ENCODE results near the gene SYCP2. TPM values are rescaled to one million over a fixed set of nuclear protein-coding genes. Genes with fewer than 3 reads are reported as not detected.

Gene SYCP2
- total and polyA plus RNA-seq, 2 donors (not counting 1 experiment from before 2014, with no cell fraction given) = 0.77 to 1.2 TPM

DNA sequence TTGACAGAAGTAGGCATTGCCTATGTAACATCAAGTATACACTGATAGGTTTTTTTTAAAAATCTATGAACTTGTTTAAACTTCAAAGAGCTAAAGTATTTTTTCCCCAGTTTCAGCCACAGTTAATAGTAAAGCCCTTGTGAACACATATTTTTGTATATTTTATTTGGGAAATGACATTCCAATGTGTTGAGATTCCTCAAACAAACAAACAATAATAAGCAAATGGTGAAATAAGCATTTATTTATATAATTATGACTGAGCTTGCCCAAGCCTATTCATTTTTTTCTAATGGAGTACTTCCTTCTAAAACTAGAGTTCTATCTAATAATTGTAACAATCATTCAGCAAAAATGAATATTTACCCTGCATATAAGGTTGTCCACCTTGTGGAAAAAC lies 12.5 kb downstream of the SYCP2 start:
- DNase-seq (ENCODE audit: low read depth in 2 of 2) = no peak
- Histone ChIP-seq H3K4me3 (replicated peaks in 1 of 4; ENCODE audit: control extremely low read depth in 1 of 4, insufficient read depth in 1 of 4, low read depth in 3 of 4, low read length in 4 of 4) (no peak overlapping the region), H3K79me2 (ENCODE audit: control insufficient read depth, insufficient read depth, low read length) (no peaks in the 10 kb centered on the region), H4K20me1 (ENCODE audit: control insufficient read depth, extremely low read depth, insufficient read depth, low read length) (no peaks in the 10 kb centered on the region), H3K9ac (ENCODE audit: insufficient read depth, low read length) (no peak overlapping the region), H3K36me3 (ENCODE audit: control insufficient read depth, insufficient read depth, low read length) (no peaks in the 10 kb centered on the region), H3K4me2 (ENCODE audit: extremely low read depth, insufficient read depth, low read length) (no peak overlapping the region), H3K27ac (ENCODE audit: insufficient read depth, low read length) (no peak overlapping the region), H3K9me3 (ENCODE audit: control insufficient read depth, insufficient read depth, low read depth, low read length) (no peaks in the 10 kb centered on the region), H2AFZ (ENCODE audit: low read length) (no peak overlapping the region), H3K27me3 (ENCODE audit: control insufficient read depth, insufficient read depth, low read length) (no peaks in the 10 kb centered on the region), H3K4me1 (ENCODE audit: control insufficient read depth, extremely low read depth, insufficient read depth, low read length) (no peaks in the 10 kb centered on the region)
- TF ChIP-seq EZH2 (IDR thresholded peaks at IDR 0.05; ENCODE audit: low read length, missing control alignments) = no peak
- TF ChIP-seq, protein P1, sequence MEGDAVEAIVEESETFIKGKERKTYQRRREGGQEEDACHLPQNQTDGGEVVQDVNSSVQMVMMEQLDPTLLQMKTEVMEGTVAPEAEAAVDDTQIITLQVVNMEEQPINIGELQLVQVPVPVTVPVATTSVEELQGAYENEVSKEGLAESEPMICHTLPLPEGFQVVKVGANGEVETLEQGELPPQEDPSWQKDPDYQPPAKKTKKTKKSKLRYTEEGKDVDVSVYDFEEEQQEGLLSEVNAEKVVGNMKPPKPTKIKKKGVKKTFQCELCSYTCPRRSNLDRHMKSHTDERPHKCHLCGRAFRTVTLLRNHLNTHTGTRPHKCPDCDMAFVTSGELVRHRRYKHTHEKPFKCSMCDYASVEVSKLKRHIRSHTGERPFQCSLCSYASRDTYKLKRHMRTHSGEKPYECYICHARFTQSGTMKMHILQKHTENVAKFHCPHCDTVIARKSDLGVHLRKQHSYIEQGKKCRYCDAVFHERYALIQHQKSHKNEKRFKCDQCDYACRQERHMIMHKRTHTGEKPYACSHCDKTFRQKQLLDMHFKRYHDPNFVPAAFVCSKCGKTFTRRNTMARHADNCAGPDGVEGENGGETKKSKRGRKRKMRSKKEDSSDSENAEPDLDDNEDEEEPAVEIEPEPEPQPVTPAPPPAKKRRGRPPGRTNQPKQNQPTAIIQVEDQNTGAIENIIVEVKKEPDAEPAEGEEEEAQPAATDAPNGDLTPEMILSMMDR (conservative IDR thresholded peaks at IDR 0.05 in 1 of 2, IDR thresholded peaks at IDR 0.05 in 1 of 2; ENCODE audit: low read depth in 1 of 2, low read length in 2 of 2) = no peak

DNA sequence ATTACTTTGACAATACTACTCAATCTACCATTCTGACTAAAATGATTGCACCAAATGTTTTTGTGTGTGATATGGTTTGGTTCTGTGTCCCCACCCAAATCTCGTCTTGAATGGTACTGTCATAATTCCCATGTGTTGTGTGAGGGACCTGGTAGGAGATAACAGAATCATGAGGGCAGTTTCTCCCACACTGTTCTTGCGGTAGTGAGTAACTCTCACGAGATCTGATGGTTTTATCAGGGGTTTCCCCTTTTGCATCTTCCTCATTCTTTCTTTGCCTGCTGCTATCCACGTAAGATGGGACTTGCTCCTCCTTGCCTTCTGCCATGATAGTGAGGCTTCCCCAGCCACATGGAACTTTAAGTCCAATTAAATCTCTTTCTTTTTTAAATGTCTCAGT lies 20.8 kb downstream of the SYCP2 start:
- no peak overlapping the region for H3K27ac ChIP-seq (ENCODE audit: insufficient read depth, low read length)
- H3K36me3 ChIP-seq (ENCODE audit: control insufficient read depth, insufficient read depth, low read length) = no peaks in the 10 kb centered on the region
- no peaks in the 10 kb centered on the region for H4K20me1 ChIP-seq (ENCODE audit: control insufficient read depth, extremely low read depth, insufficient read depth, low read length)
- no peaks in the 10 kb centered on the region for H3K79me2 ChIP-seq (ENCODE audit: control insufficient read depth, insufficient read depth, low read length)
- no peak overlapping the region for H2AFZ ChIP-seq (ENCODE audit: low read length)
- H3K9ac ChIP-seq (ENCODE audit: insufficient read depth, low read length) = no peak overlapping the region
- H3K4me3 ChIP-seq (replicated peaks in 1 of 4; ENCODE audit: control extremely low read depth in 1 of 4, insufficient read depth in 1 of 4, low read depth in 3 of 4, low read length in 4 of 4) = no peak overlapping the region
- DNase-seq (ENCODE audit: low read depth in 2 of 2) = no peak
- H3K27me3 ChIP-seq (ENCODE audit: control insufficient read depth, insufficient read depth, low read length) = no peaks in the 10 kb centered on the region
- no peak for TF ChIP-seq EZH2 (IDR thresholded peaks at IDR 0.05; ENCODE audit: low read length, missing control alignments)
- TF ChIP-seq, protein P1 (conservative IDR thresholded peaks at IDR 0.05 in 1 of 2, IDR thresholded peaks at IDR 0.05 in 1 of 2; ENCODE audit: low read depth in 1 of 2, low read length in 2 of 2) = no peak
- no peaks in the 10 kb centered on the region for H3K9me3 ChIP-seq (ENCODE audit: control insufficient read depth, insufficient read depth, low read depth, low read length)
- H3K4me2 ChIP-seq (ENCODE audit: extremely low read depth, insufficient read depth, low read length) = no peak overlapping the region
- H3K4me1 ChIP-seq (ENCODE audit: control insufficient read depth, extremely low read depth, insufficient read depth, low read length) = no peaks in the 10 kb centered on the region

DNA sequence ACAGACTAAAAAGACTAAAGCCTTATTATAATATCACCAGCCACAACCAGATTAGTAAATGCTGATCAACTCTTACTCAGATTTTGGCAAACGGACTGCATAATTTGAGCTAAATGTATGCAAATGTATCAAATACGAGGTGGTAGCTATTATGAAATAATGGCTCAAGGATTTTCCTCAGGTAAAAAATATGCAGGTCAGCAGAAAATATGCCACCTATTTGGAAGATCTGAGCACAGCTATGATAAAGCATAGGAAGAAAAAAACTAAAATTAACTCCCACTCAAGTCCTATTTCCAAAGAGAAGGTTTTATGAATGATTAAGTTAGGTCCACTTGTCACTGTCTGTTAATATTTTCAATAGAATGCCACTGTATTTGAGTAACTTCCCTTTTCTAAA lies 22.4 kb downstream of the SYCP2 start:
- Histone ChIP-seq H3K27me3 (ENCODE audit: control insufficient read depth, insufficient read depth, low read length) (no peaks in the 10 kb centered on the region), H3K9me3 (ENCODE audit: control insufficient read depth, insufficient read depth, low read depth, low read length) (no peaks in the 10 kb centered on the region), H3K9ac (ENCODE audit: insufficient read depth, low read length) (no peak overlapping the region), H2AFZ (ENCODE audit: low read length) (no peak overlapping the region), H3K4me1 (ENCODE audit: control insufficient read depth, extremely low read depth, insufficient read depth, low read length) (no peaks in the 10 kb centered on the region), H3K4me3 (replicated peaks in 1 of 4; ENCODE audit: control extremely low read depth in 1 of 4, insufficient read depth in 1 of 4, low read depth in 3 of 4, low read length in 4 of 4) (no peak overlapping the region), H3K4me2 (ENCODE audit: extremely low read depth, insufficient read depth, low read length) (no peak overlapping the region), H4K20me1 (ENCODE audit: control insufficient read depth, extremely low read depth, insufficient read depth, low read length) (no peaks in the 10 kb centered on the region), H3K79me2 (ENCODE audit: control insufficient read depth, insufficient read depth, low read length) (no peaks in the 10 kb centered on the region), H3K36me3 (ENCODE audit: control insufficient read depth, insufficient read depth, low read length) (no peaks in the 10 kb centered on the region), H3K27ac (ENCODE audit: insufficient read depth, low read length) (no peak overlapping the region)
- DNase-seq (ENCODE audit: low read depth in 2 of 2) = no peak
- TF ChIP-seq EZH2 (IDR thresholded peaks at IDR 0.05; ENCODE audit: low read length, missing control alignments) = no peak
- TF ChIP-seq, protein P1 (conservative IDR thresholded peaks at IDR 0.05 in 1 of 2, IDR thresholded peaks at IDR 0.05 in 1 of 2; ENCODE audit: low read depth in 1 of 2, low read length in 2 of 2) = no peak

All from fibroblast of lung (primary cell).